Activated T-cell treated with anti-CD3 and anti-CD28 coated beads for 48 hours (primary cell): ENCODE data around the gene LMOD3.

ENCODE experiments used
- DNase-seq: peaks from one replicate; pipeline ENCODE4 v3.0.0-alpha.2; 2020; ENCODE audit warnings: low read depth

Gene LMOD3

GRCh38 chr3:69058180-69058946 is 64.0 kb downstream of the LMOD3 start:
- no peak for DNase-seq
